Measurements from ENCODE around the gene DMXL1. TPM values are rescaled to one million over a fixed set of nuclear protein-coding genes. Genes with fewer than 3 reads are reported as not detected.

DMXL1 gene
- total RNA-seq, 1 donor from 2014 or later, result 51.4 TPM

DNA sequence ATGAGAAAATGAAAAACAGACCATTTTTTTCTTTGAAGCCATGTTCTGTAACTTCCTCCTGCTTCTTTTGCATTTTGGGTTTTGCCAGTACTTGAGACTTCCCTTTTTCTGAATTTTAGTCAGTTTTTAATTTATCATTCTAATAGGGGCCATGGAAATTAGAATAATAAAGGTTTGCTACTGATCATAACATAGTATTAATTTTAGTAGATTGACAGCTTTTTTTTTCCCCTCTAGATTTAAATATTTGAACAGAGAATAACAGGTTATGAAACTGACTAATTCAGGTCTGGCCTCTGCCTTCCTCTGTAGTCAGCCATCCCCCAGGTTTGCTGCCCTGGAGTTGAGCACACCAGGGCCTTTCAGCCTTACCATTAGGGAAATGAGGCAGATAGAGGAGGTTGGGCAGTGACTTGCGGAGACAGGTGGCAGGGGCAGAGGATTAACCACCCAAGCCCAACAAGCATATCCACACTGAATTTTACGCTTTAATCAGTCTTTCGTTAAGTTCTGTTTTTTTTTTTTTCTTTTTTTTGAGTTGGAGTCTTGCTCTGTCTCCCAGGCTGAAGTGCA, 204.8 kb downstream of the DMXL1 start:
- Histone ChIP-seq H3K27ac (no peak overlapping the region), H3K4me1 (peaks cover 30% of the 10 kb centered on the region), H3K36me3 (no peaks in the 10 kb centered on the region), H3K27me3 (no peaks in the 10 kb centered on the region), H3K4me3 (no peak overlapping the region), H3K9me3 (no peaks in the 10 kb centered on the region)
- intact Hi-C loops (cut with DNase I), result no loop called here
- TF ChIP-seq, protein P1, sequence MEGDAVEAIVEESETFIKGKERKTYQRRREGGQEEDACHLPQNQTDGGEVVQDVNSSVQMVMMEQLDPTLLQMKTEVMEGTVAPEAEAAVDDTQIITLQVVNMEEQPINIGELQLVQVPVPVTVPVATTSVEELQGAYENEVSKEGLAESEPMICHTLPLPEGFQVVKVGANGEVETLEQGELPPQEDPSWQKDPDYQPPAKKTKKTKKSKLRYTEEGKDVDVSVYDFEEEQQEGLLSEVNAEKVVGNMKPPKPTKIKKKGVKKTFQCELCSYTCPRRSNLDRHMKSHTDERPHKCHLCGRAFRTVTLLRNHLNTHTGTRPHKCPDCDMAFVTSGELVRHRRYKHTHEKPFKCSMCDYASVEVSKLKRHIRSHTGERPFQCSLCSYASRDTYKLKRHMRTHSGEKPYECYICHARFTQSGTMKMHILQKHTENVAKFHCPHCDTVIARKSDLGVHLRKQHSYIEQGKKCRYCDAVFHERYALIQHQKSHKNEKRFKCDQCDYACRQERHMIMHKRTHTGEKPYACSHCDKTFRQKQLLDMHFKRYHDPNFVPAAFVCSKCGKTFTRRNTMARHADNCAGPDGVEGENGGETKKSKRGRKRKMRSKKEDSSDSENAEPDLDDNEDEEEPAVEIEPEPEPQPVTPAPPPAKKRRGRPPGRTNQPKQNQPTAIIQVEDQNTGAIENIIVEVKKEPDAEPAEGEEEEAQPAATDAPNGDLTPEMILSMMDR (IDR thresholded peaks at IDR 0.05), result no peak
- ATAC-seq (no peak), DNase-seq (no peak)

DNA sequence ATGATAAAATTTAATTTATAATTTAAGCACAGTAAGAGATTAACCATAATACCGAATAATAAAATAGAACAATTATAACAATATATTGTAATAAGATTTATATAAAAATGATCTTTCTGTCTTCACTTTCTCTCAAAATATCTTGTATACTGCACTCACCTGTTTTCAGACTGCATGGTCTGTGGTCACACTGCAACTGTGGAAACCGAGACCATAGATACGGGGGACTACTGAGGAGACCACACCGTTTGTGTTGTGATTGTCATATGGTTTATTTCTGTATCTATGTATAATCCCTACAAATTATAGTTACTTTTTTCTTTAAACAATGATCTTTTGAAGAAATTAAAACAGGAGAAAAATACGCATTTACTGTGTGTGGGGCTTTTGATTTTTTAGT, 206.1 kb downstream of the DMXL1 start:
- intact Hi-C loops (cut with DNase I), result no loop called here
- no peaks in the 10 kb centered on the region for H3K9me3 ChIP-seq

DNA sequence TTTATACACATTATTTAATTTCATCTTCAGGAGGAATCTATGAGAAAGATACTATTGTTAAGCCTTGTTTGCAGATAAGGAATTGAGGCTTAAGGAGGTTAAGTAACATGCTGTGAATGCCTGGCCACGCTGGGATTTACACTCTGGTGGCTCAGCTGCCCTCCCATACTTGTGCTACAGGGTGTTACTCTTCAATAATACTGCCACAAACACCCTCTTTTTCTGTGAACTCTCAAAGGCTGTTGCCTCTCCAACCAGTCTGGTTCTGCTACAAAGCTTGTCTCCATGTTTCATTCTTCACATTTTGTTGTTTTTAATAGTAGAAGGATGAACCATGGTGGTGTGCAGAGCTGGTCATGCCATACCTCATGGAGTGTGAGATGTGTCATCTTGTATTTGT, 208.2 kb downstream of the DMXL1 start:
- intact Hi-C loops (cut with DNase I), result no loop called here

More for the DNA sequence above, 206.1 kb downstream of the DMXL1 start:
- TF ChIP-seq, protein P1 (IDR thresholded peaks at IDR 0.05), result no peak
- ATAC-seq, result no peak
- no peak for DNase-seq
- Histone ChIP-seq H3K4me1 (peaks cover 24% of the 10 kb centered on the region), H3K27ac (no peak overlapping the region), H3K36me3 (no peaks in the 10 kb centered on the region), H3K4me3 (no peak overlapping the region), H3K27me3 (no peaks in the 10 kb centered on the region)

DNA sequence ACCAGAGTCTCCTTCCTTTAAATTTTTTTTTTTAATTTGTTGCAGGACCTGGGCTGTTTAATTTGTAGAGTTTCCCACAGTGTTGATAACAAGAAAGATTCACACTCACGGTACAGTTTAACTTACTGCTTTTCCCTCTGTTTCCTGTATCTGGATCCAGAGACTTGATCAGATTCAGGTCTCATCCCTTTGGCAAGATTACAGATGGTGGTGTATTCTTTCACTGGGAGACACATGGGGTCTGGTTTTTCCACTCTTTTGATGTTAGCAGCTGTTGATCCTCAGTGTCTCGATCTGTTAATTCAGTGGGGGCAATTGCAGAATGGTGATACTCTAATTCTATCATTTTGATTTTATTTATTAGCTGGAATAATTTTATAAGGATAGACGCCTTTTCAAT, 209.5 kb downstream of the DMXL1 start:
- no peak for ATAC-seq
- intact Hi-C loops (cut with DNase I), result no loop called here
- no peak overlapping the region for H3K4me3 ChIP-seq
- H3K9me3 ChIP-seq, result no peaks in the 10 kb centered on the region
- TF ChIP-seq, protein P1 (IDR thresholded peaks at IDR 0.05), result no peak
- H3K27ac ChIP-seq, result no peak overlapping the region
- H3K36me3 ChIP-seq, result no peaks in the 10 kb centered on the region
- no peaks in the 10 kb centered on the region for H3K4me1 ChIP-seq
- no peaks in the 10 kb centered on the region for H3K27me3 ChIP-seq
- DNase-seq, result no peak

More for the DNA sequence above, 208.2 kb downstream of the DMXL1 start:
- Histone ChIP-seq H3K4me1 (peaks cover 8% of the 10 kb centered on the region), H3K9me3 (no peaks in the 10 kb centered on the region), H3K27ac (no peak overlapping the region), H3K27me3 (no peaks in the 10 kb centered on the region), H3K4me3 (no peak overlapping the region), H3K36me3 (no peaks in the 10 kb centered on the region)
- ATAC-seq (no peak), DNase-seq (no peak)
- TF ChIP-seq, protein P1 (IDR thresholded peaks at IDR 0.05), result no peak

DNA sequence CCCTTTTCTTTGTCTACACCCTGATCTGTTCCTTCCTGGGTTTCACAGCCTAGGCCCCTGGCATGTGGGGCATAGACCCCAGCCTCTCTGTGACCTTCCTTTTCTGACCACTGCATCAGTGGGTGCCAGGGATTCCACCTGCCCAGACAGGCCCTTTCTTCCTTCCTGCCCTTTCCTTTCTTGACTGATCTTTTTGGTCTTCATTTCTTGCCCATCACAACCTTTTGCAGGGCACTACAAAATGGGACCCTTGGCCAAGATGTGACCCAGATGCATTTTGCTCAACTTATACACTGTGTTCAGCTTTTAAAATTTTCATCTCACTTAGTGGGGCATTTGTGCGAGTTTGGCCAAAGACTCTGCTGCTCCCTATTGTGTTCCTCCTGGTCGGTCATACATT, 211.7 kb downstream of the DMXL1 start:
- Histone ChIP-seq H3K4me1 (peaks cover 8% of the 10 kb centered on the region), H3K9me3 (no peaks in the 10 kb centered on the region)
- ATAC-seq, result no peak

More for the DNA sequence above, 211.7 kb downstream of the DMXL1 start:
- no peak for DNase-seq
- Histone ChIP-seq H3K4me3 (no peak overlapping the region), H3K27me3 (no peaks in the 10 kb centered on the region), H3K36me3 (no peaks in the 10 kb centered on the region), H3K27ac (no peak overlapping the region)
- intact Hi-C loops (cut with DNase I), result no loop called here
- TF ChIP-seq, protein P1 (IDR thresholded peaks at IDR 0.05), result no peak

All from upper lobe of right lung (tissue), 1 donor.